ENCODE measurements around the gene DNAH7.

DNAH7 gene

GRCh38 chr2:195912079-195912478 lies 156.6 kb downstream of the DNAH7 start:
- Histone ChIP-seq H3K4me3 (no peak overlapping the region), H3K36me3 (no peaks in the 10 kb centered on the region), H3K27me3 (no peaks in the 10 kb centered on the region), H3K4me1 (no peaks in the 10 kb centered on the region), H3K27ac (no peak overlapping the region), H3K9me3 (no peaks in the 10 kb centered on the region)
- no peak for DNase-seq
- TF ChIP-seq CTCF (IDR thresholded peaks at IDR 0.05) = no peak
- intact Hi-C loops (cut with DNase I; ENCODE audit: low total_unique reads) = no loop called here

- intact Hi-C loops (cut with DNase I; ENCODE audit: low total_unique reads) = no loop called here
- no peak for DNase-seq
- Histone ChIP-seq H3K27me3 (no peaks in the 10 kb centered on the region), H3K36me3 (no peaks in the 10 kb centered on the region), H3K4me3 (no peak overlapping the region), H3K9me3 (no peaks in the 10 kb centered on the region), H3K4me1 (no peaks in the 10 kb centered on the region), H3K27ac (no peak overlapping the region)
- no peak for TF ChIP-seq CTCF (IDR thresholded peaks at IDR 0.05)
Observed at GRCh38 chr2:195910570-195910969, 158.1 kb downstream of the DNAH7 start.

- no peak overlapping the region for H3K27ac ChIP-seq
Observed at GRCh38 chr2:195909926-195910325, 158.7 kb downstream of the DNAH7 start.

GRCh38 chr2:195907474-195907873 lies 161.2 kb downstream of the DNAH7 start:
- Histone ChIP-seq H3K4me3 (no peak overlapping the region), H3K36me3 (no peaks in the 10 kb centered on the region), H3K9me3 (no peaks in the 10 kb centered on the region), H3K27me3 (no peaks in the 10 kb centered on the region), H3K27ac (no peak overlapping the region), H3K4me1 (no peaks in the 10 kb centered on the region)
- TF ChIP-seq CTCF (IDR thresholded peaks at IDR 0.05) = no peak
- no peak for DNase-seq
- intact Hi-C loops (cut with DNase I; ENCODE audit: low total_unique reads) = no loop called here

More at GRCh38 chr2:195909926-195910325, 158.7 kb downstream of the DNAH7 start:
- Histone ChIP-seq H3K4me1 (no peaks in the 10 kb centered on the region), H3K36me3 (no peaks in the 10 kb centered on the region), H3K4me3 (no peak overlapping the region), H3K27me3 (no peaks in the 10 kb centered on the region), H3K9me3 (no peaks in the 10 kb centered on the region)
- intact Hi-C loops (cut with DNase I; ENCODE audit: low total_unique reads) = no loop called here
- no peak for DNase-seq
- no peak for TF ChIP-seq CTCF (IDR thresholded peaks at IDR 0.05)

- intact Hi-C loops (cut with DNase I; ENCODE audit: low total_unique reads) = no loop called here
- no peaks in the 10 kb centered on the region for H3K27me3 ChIP-seq
Observed at GRCh38 chr2:195903956-195904355, 164.7 kb downstream of the DNAH7 start.

More at GRCh38 chr2:195903956-195904355, 164.7 kb downstream of the DNAH7 start:
- H3K27ac ChIP-seq = no peak overlapping the region
- H3K4me3 ChIP-seq = no peak overlapping the region
- DNase-seq = no peak
- no peaks in the 10 kb centered on the region for H3K36me3 ChIP-seq
- TF ChIP-seq CTCF (IDR thresholded peaks at IDR 0.05) = no peak
- no peaks in the 10 kb centered on the region for H3K9me3 ChIP-seq
- no peaks in the 10 kb centered on the region for H3K4me1 ChIP-seq
